H9 (cell line): ENCODE measurements around the gene EHF. TPM values are rescaled to one million over a fixed set of nuclear protein-coding genes. Genes with fewer than 3 reads are reported as not detected.

Experiments
- DNase-seq: peaks from one replicate; pipeline ENCODE4 v3.0.0-alpha.2; 2017
- H2AFZ ChIP-seq: one replicate; pipeline ENCODE4 v1.6.1; 2013; ENCODE audit warnings: mild to moderate bottlenecking, low read length, control low read depth, moderate library complexity
- H2AK5ac ChIP-seq: 2 replicates; pipeline ENCODE4 v1.6.1; 2013; ENCODE audit warnings: low read length, control low read depth, mixed read lengths; ENCODE audit not compliant: insufficient read length
- H2BK120ac ChIP-seq: one replicate; pipeline ENCODE4 v1.6.1; 2013; ENCODE audit warnings: low read depth, mild to moderate bottlenecking, low read length, control low read depth, inconsistent platforms; ENCODE audit not compliant: poor library complexity, severe bottlenecking
- H2BK12ac ChIP-seq: 2 replicates; pipeline ENCODE4 v1.6.1; 2013; ENCODE audit warnings: low read length, control low read depth, mixed read lengths, low read depth; ENCODE audit not compliant: insufficient read length
- H2BK15ac ChIP-seq: 2 replicates; pipeline ENCODE4 v1.6.1; 2013; ENCODE audit warnings: low read depth, low read length, control low read depth
- H2BK20ac ChIP-seq: one replicate; pipeline ENCODE4 v1.6.1; 2013; ENCODE audit warnings: low read depth, mild to moderate bottlenecking, low read length, control low read depth, inconsistent platforms; ENCODE audit not compliant: poor library complexity, severe bottlenecking
- H2BK5ac ChIP-seq: 2 replicates; pipeline ENCODE4 v1.6.1; 2013; ENCODE audit warnings: low read length, control low read depth, mixed read lengths; ENCODE audit not compliant: insufficient read length
- H3K14ac ChIP-seq: 2 replicates; pipeline ENCODE4 v1.6.1; 2013; ENCODE audit warnings: low read length, control low read depth; ENCODE audit not compliant: insufficient read depth
- H3K18ac ChIP-seq: 2 replicates; pipeline ENCODE4 v1.6.1; 2013; ENCODE audit warnings: low read depth, mild to moderate bottlenecking, mixed read lengths, low read length, control low read depth; ENCODE audit not compliant: insufficient read length
- H3K23ac ChIP-seq: 2 replicates; pipeline ENCODE4 v1.6.1; 2013; ENCODE audit warnings: low read length, control low read depth, mixed read lengths, low read depth; ENCODE audit not compliant: insufficient read length
- H3K23me2 ChIP-seq: 2 replicates; pipeline ENCODE4 v1.6.1; 2013; ENCODE audit warnings: low read depth, mild to moderate bottlenecking, mixed read lengths, low read length, control low read depth; ENCODE audit not compliant: insufficient read length, poor library complexity, severe bottlenecking
- H3K27ac ChIP-seq: 2 replicates; pipeline ENCODE4 v1.5.1; 2013; ENCODE audit warnings: low read length, control low read depth, mixed read lengths, low read depth; ENCODE audit not compliant: insufficient read length
- H3K27me3 ChIP-seq: 2 replicates; pipeline ENCODE4 v1.6.1; 2013; ENCODE audit warnings: low read length, control low read depth, inconsistent platforms; ENCODE audit not compliant: insufficient read depth
- H3K4ac ChIP-seq: 2 replicates; pipeline ENCODE4 v1.6.1; 2013; ENCODE audit warnings: low read depth, mild to moderate bottlenecking, control low read depth, inconsistent platforms, low read length, moderate library complexity
- H3K4me1 ChIP-seq: 2 replicates; pipeline ENCODE4 v1.6.1; 2013; ENCODE audit warnings: low read length, control low read depth, inconsistent platforms; ENCODE audit not compliant: insufficient read depth
- H3K4me2 ChIP-seq: 2 replicates; pipeline ENCODE4 v1.6.1; 2013; ENCODE audit warnings: low read length, control low read depth, mixed read lengths; ENCODE audit not compliant: insufficient read length, insufficient read depth
- H3K56ac ChIP-seq: 2 replicates; pipeline ENCODE4 v1.6.1; 2013; ENCODE audit warnings: low read depth, mild to moderate bottlenecking, mixed read lengths, low read length, control low read depth; ENCODE audit not compliant: insufficient read length
- H3K79me1 ChIP-seq: 2 replicates; pipeline ENCODE4 v1.6.1; 2013; ENCODE audit warnings: low read depth, mild to moderate bottlenecking, moderate library complexity, low read length, control low read depth, inconsistent platforms; ENCODE audit not compliant: insufficient read depth, poor library complexity, severe bottlenecking
- H3K79me2 ChIP-seq: 2 replicates; pipeline ENCODE4 v1.6.1; 2013; ENCODE audit warnings: low read length, control low read depth, inconsistent platforms; ENCODE audit not compliant: insufficient read depth
- H3K9ac ChIP-seq: 2 replicates; pipeline ENCODE4 v1.6.1; 2013; ENCODE audit warnings: low read length, control low read depth, mixed read lengths; ENCODE audit not compliant: insufficient read length; ENCODE audit errors: extremely low read depth
- H3K9me3 ChIP-seq: one replicate; pipeline ENCODE4 v1.6.1; 2013; ENCODE audit warnings: low read depth, low read length, inconsistent platforms; ENCODE audit not compliant: control insufficient read depth
- H3T11ph ChIP-seq: one replicate; pipeline ENCODE4 v1.6.1; 2013; ENCODE audit warnings: mild to moderate bottlenecking, low read length, control low read depth, inconsistent platforms
- H4K20me1 ChIP-seq: one replicate; pipeline ENCODE4 v1.6.1; 2013; ENCODE audit not compliant: control insufficient read depth, insufficient read length, insufficient read depth
- H4K5ac ChIP-seq: 2 replicates; pipeline ENCODE4 v1.6.1; 2013; ENCODE audit warnings: low read depth, mild to moderate bottlenecking, mixed read lengths, low read length, control low read depth; ENCODE audit not compliant: insufficient read length
- H4K8ac ChIP-seq: replicated peaks from 2 replicates; pipeline ENCODE4 v1.6.1; 2013; ENCODE audit warnings: low read length, control low read depth, mixed read lengths, low read depth; ENCODE audit not compliant: insufficient read length
- H4K91ac ChIP-seq: 2 replicates; pipeline ENCODE4 v1.6.1; 2013; ENCODE audit warnings: low read depth, mild to moderate bottlenecking, moderate library complexity, mixed read lengths, low read length, control low read depth; ENCODE audit not compliant: insufficient read length
- H3K27ac Mint-ChIP-seq, 3 experiments: 2 replicates in 2 of 3; 3 replicates in 1 of 3; pipeline ENCODE4 v1.8.0; 2020 to 2021; ENCODE audit warnings: mixed read lengths in 3 of 3, mild to moderate bottlenecking in 1 of 3, moderate library complexity in 1 of 3
- H3K27me3 Mint-ChIP-seq: 2 replicates; pipeline ENCODE4 v1.8.0; 2021; ENCODE audit warnings: low read depth, mild to moderate bottlenecking, moderate library complexity, mixed read lengths
- H3K36me3 Mint-ChIP-seq, 3 experiments: 2 replicates in 2 of 3; 3 replicates in 1 of 3; pipeline ENCODE4 v1.8.0; 2020 to 2021; ENCODE audit warnings: low read depth in 3 of 3, mixed read lengths in 3 of 3; ENCODE audit not compliant: insufficient read depth in 1 of 3
- H3K4me1 Mint-ChIP-seq, 2 experiments: 2 replicates each; pipeline ENCODE4 v1.8.0; 2020; ENCODE audit warnings: mixed read lengths in 2 of 2
- H3K4me3 Mint-ChIP-seq, 2 experiments: 2 replicates in 1 of 2; 3 replicates in 1 of 2; pipeline ENCODE4 v1.8.0; 2020 to 2021; ENCODE audit warnings: mild to moderate bottlenecking in 2 of 2, mixed read lengths in 2 of 2, moderate library complexity in 1 of 2
- H3K9me3 Mint-ChIP-seq, 2 experiments: 2 replicates in 1 of 2; 3 replicates in 1 of 2; pipeline ENCODE4 v1.8.0; 2020; ENCODE audit warnings: mild to moderate bottlenecking in 2 of 2, mixed read lengths in 2 of 2, moderate library complexity in 1 of 2
- WGBS: extraction: QIAGEN DNeasy Blood & Tissue Kit; methylation state at CpG from one replicate; pipeline ENCODE4 v1.1.7; 2013; ENCODE audit warnings: missing lambda C conversion rate, low lambda C conversion rate, mixed read lengths; ENCODE audit not compliant: insufficient read length; ENCODE audit errors: extremely low coverage; 5-methylcytosine and 5-hydroxymethylcytosine counted together
- total RNA-seq: library from RNA; stranded (reverse); gene quantifications from 2 replicates; pipeline ENCODE4 v1.2.1, GENCODE V29; 2021
- TF ChIP-seq, protein P1 (sequence below): fragments of 200-600 bp; sonication (generic); conservative IDR thresholded peaks from 3 replicates; pipeline ENCODE4 v1.8.0; 2021; ENCODE audit warnings: antibody characterized with exemption, mild to moderate bottlenecking

The EHF gene
- total RNA-seq, 1 experiment from 2014 or later: not detected

DNA sequence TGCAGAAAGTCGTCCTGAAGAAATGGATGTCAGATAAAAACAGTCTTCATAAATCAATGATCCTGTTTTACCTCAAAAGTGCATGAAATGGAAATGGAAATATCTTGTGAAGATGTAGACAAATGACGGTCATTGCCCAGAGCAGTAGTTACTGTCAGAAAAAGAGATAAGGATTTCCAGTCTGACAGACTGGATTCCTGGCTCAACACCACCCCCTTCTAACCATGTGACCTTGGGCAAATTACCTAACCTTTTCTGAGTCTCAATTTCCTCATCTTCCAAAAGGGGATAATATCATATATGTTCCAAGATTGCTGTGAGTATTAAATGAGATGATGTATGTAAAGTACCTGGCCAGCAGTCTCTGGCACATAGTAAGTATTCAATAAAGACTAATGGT, 32.9 kb upstream of the EHF start:
- Histone ChIP-seq H3K23me2 (no peaks in the 10 kb centered on the region), H3K18ac (no peak overlapping the region), H3K56ac (no peak overlapping the region), H4K91ac (no peak overlapping the region), H2AK5ac (no peak overlapping the region), H4K5ac (no peak overlapping the region), H3K4me2 (no peak overlapping the region), H2AFZ (no peak overlapping the region), H2BK15ac (no peak overlapping the region), H3K14ac (no peak overlapping the region), H4K8ac (no peak overlapping the region), H2BK12ac (no peak overlapping the region), H2BK120ac (no peak overlapping the region), H3T11ph (no peak overlapping the region), H3K23ac (no peak overlapping the region), H3K27ac (no peak overlapping the region), H3K4ac (no peak overlapping the region), H3K79me2 (no peaks in the 10 kb centered on the region), H3K9me3 (no peaks in the 10 kb centered on the region), H3K9ac (no peak overlapping the region), H2BK5ac (no peak overlapping the region), H2BK20ac (no peak overlapping the region), H3K79me1 (no peaks in the 10 kb centered on the region), H3K27me3 (no peaks in the 10 kb centered on the region), H4K20me1 (no peaks in the 10 kb centered on the region), H3K4me1 (no peaks in the 10 kb centered on the region)
- peaks cover 8 to 14% of the 10 kb centered on the region in 2 experiments; a peak in 3 of 4 replicates for H3K4me1 Mint-ChIP-seq
- TF ChIP-seq, protein P1, sequence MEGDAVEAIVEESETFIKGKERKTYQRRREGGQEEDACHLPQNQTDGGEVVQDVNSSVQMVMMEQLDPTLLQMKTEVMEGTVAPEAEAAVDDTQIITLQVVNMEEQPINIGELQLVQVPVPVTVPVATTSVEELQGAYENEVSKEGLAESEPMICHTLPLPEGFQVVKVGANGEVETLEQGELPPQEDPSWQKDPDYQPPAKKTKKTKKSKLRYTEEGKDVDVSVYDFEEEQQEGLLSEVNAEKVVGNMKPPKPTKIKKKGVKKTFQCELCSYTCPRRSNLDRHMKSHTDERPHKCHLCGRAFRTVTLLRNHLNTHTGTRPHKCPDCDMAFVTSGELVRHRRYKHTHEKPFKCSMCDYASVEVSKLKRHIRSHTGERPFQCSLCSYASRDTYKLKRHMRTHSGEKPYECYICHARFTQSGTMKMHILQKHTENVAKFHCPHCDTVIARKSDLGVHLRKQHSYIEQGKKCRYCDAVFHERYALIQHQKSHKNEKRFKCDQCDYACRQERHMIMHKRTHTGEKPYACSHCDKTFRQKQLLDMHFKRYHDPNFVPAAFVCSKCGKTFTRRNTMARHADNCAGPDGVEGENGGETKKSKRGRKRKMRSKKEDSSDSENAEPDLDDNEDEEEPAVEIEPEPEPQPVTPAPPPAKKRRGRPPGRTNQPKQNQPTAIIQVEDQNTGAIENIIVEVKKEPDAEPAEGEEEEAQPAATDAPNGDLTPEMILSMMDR: no peak
- peaks cover 0 to 8% (median 1%) of the 10 kb centered on the region in 3 experiments; a peak in 4 of 7 replicates for H3K36me3 Mint-ChIP-seq
- DNase-seq: no peak
- H3K4me3 Mint-ChIP-seq: no peak overlapping the region
- WGBS: no CpG with 5 or more reads among the region's 2 CpGs
- peaks cover 8 to 9% of the 10 kb centered on the region in 2 experiments for H3K9me3 Mint-ChIP-seq
- no peaks in the 10 kb centered on the region; the same call in 1 of the 2 replicates for H3K27me3 Mint-ChIP-seq
- H3K27ac Mint-ChIP-seq: no peak overlapping the region
